ENCODE measurements around the gene GATD1. TPM values are rescaled to one million over a fixed set of nuclear protein-coding genes. Genes with fewer than 3 reads are reported as not detected.

GATD1 gene
- polyA plus RNA-seq, 1 donor from 2014 or later, result 146 TPM

DNA sequence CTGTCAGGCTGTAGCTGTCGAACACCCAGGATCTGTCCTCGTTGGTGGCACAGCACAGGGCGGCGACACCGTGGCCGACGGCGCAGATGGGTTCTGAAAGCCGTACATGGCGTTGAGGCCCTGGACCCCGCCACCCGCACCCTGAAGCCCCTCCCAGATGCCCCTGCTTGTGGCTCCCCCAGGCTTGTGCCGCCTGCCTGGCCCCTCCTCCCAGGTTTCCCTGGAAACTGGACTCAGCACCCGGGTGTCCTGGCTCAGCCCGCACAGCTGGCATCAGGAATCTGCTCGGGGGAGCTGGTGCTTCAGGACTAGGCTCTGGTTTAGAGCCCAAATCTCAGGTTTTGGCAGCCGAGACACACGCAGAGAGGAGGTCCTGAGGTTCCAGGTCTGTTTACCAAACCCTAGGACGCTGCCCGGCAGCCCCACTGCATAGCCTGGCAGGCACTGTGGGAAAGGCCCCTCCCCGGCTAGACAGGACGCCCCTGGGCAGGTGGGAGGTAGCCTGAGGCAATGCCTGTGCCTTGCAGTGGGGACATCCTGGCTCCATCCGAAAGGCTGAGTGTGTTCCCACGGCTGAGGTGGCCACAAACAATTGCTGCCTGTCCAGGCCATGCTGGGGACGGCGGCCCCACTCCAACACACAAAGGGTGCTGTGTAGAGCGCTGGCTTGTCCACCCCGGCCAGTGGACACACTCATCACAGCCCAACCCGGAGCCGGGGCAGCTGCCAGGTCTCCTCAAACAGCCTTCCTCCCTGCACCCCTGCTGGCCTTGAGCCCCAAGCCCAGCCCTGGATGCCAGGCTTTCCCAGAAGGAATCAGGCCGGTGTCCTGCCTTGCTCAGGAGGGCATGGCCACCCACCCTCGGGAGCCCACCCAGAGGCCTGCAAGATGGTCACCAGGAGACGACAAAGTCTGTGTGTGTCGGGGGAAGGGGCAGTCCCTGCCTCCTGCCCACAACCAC is 4.6 kb downstream of the GATD1 start:
- Histone ChIP-seq H3K79me2 (replicated peaks; ENCODE audit: insufficient read depth, low read length) (peaks cover 23% of the 10 kb centered on the region), H3F3A (ENCODE audit: insufficient read depth, low read length, poor library complexity, severe bottlenecking) (no peaks in the 10 kb centered on the region), H3K4me2 (ENCODE audit: low read length) (no peak overlapping the region), H2AFZ (ENCODE audit: low read depth, low read length) (no peak overlapping the region), H3K9me3 (ENCODE audit: low read length) (no peaks in the 10 kb centered on the region), H3K9ac (ENCODE audit: low read length) (no peak overlapping the region), H3K27me3 (ENCODE audit: insufficient read depth, low read depth, low read length) (no peaks in the 10 kb centered on the region), H3K9me2 (ENCODE audit: insufficient read depth, low read length) (no peaks in the 10 kb centered on the region), H4K20me1 (ENCODE audit: insufficient read depth) (peaks cover 3% of the 10 kb centered on the region), H3K27ac (ENCODE audit: low read length) (no peak overlapping the region), H3K36me3 (ENCODE audit: insufficient read depth, low read length) (no peaks in the 10 kb centered on the region), H3K4me3 (ENCODE audit: low read length) (no peak overlapping the region)
- TF ChIP-seq, protein P1, sequence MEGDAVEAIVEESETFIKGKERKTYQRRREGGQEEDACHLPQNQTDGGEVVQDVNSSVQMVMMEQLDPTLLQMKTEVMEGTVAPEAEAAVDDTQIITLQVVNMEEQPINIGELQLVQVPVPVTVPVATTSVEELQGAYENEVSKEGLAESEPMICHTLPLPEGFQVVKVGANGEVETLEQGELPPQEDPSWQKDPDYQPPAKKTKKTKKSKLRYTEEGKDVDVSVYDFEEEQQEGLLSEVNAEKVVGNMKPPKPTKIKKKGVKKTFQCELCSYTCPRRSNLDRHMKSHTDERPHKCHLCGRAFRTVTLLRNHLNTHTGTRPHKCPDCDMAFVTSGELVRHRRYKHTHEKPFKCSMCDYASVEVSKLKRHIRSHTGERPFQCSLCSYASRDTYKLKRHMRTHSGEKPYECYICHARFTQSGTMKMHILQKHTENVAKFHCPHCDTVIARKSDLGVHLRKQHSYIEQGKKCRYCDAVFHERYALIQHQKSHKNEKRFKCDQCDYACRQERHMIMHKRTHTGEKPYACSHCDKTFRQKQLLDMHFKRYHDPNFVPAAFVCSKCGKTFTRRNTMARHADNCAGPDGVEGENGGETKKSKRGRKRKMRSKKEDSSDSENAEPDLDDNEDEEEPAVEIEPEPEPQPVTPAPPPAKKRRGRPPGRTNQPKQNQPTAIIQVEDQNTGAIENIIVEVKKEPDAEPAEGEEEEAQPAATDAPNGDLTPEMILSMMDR (IDR thresholded peaks at IDR 0.05; ENCODE audit: poor library complexity, severe bottlenecking), result no peak
- TF ChIP-seq SMC3 (conservative IDR thresholded peaks at IDR 0.05; ENCODE audit: poor library complexity) (no peak), EZH2 (IDR thresholded peaks at IDR 0.05; ENCODE audit: borderline replicate concordance, insufficient read depth, low read length, poor library complexity, severe bottlenecking) (no peak), TAF1 (IDR thresholded peaks at IDR 0.05; ENCODE audit: low read depth) (no peak), RAD21 (conservative IDR thresholded peaks at IDR 0.05) (no peak), MXI1 (conservative IDR thresholded peaks at IDR 0.05; ENCODE audit: poor library complexity, severe bottlenecking) (no peak), EP300 (conservative IDR thresholded peaks at IDR 0.05; ENCODE audit: poor library complexity, severe bottlenecking) (no peak), POLR2AphosphoS5 (IDR thresholded peaks at IDR 0.05) (no peak)
- TF ChIP-seq, protein P2, sequence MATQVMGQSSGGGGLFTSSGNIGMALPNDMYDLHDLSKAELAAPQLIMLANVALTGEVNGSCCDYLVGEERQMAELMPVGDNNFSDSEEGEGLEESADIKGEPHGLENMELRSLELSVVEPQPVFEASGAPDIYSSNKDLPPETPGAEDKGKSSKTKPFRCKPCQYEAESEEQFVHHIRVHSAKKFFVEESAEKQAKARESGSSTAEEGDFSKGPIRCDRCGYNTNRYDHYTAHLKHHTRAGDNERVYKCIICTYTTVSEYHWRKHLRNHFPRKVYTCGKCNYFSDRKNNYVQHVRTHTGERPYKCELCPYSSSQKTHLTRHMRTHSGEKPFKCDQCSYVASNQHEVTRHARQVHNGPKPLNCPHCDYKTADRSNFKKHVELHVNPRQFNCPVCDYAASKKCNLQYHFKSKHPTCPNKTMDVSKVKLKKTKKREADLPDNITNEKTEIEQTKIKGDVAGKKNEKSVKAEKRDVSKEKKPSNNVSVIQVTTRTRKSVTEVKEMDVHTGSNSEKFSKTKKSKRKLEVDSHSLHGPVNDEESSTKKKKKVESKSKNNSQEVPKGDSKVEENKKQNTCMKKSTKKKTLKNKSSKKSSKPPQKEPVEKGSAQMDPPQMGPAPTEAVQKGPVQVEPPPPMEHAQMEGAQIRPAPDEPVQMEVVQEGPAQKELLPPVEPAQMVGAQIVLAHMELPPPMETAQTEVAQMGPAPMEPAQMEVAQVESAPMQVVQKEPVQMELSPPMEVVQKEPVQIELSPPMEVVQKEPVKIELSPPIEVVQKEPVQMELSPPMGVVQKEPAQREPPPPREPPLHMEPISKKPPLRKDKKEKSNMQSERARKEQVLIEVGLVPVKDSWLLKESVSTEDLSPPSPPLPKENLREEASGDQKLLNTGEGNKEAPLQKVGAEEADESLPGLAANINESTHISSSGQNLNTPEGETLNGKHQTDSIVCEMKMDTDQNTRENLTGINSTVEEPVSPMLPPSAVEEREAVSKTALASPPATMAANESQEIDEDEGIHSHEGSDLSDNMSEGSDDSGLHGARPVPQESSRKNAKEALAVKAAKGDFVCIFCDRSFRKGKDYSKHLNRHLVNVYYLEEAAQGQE (IDR thresholded peaks at IDR 0.05; ENCODE audit: borderline replicate concordance), result no peak

- Histone ChIP-seq H3K27ac (ENCODE audit: low read length) (no peak overlapping the region), H3K4me3 (ENCODE audit: low read length) (no peak overlapping the region), H3K36me3 (ENCODE audit: insufficient read depth, low read length) (no peaks in the 10 kb centered on the region), H2AFZ (ENCODE audit: low read depth, low read length) (no peak overlapping the region), H3K9ac (ENCODE audit: low read length) (no peak overlapping the region), H4K20me1 (ENCODE audit: insufficient read depth) (peaks cover 3% of the 10 kb centered on the region), H3K27me3 (ENCODE audit: insufficient read depth, low read depth, low read length) (no peaks in the 10 kb centered on the region), H3K79me2 (replicated peaks; ENCODE audit: insufficient read depth, low read length) (peaks cover 22% of the 10 kb centered on the region), H3K9me3 (ENCODE audit: low read length) (no peaks in the 10 kb centered on the region), H3K9me2 (ENCODE audit: insufficient read depth, low read length) (no peaks in the 10 kb centered on the region), H3K4me2 (ENCODE audit: low read length) (no peak overlapping the region), H3F3A (ENCODE audit: insufficient read depth, low read length, poor library complexity, severe bottlenecking) (no peaks in the 10 kb centered on the region)
- no peak for TF ChIP-seq POLR2AphosphoS5 (IDR thresholded peaks at IDR 0.05)
These were observed 5.6 kb downstream of the GATD1 start for GRCh38 chr11:771617-772204.

Data from neural cell (in vitro differentiated cells).